ENCODE measurements around the gene FAAP100.
A peak's percentile ranks its signal among the peaks of the same experiment; 100 is the strongest.

FAAP100 gene

DNA sequence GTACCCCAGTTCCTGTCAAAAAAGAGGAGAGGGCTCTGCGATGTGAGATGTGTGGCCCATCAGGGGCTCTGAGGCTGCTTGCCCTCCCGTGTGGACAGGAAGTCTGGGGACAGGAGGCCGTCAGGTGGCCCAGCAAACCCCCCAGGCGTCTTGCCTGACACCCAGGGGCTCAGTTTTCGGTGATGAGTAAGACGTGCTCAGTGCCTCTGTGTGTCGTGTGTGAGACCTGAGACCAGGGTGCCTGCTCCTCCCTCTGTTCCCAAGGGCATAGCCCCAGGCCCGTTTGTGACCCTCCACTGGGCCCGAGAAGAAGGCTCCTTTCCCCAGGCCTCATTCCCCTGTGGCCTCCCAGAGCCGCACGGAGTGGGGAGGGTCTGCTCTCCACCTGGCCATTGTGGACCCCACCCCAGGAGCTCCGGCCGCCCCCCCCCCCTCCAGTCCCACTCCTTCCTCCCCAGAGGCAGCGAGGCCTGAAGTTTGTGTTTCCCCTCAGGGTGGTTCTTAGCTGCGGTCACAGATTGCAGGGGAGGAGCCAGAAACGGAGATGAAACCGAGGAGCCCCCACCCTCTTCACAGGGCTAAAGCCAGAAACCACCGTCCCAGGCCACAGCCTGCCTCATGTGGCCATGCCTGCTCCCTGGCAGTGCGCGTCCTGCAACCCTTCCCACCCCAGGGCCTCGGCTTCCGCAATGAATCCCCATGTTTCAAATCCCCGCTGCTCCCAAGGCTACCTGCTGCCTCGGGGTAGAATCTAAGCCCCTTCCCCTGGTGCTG is 34.6 kb downstream of the FAAP100 start:
- no peak overlapping the region for H3K27ac Mint-ChIP-seq
- no peaks in the 10 kb centered on the region for H3K9me3 Mint-ChIP-seq
- peaks cover 5% of the 10 kb centered on the region for H3K4me1 Mint-ChIP-seq
- H3K4me3 Mint-ChIP-seq: peak overlapping the region; percentile 74
- no peaks in the 10 kb centered on the region for H3K36me3 Mint-ChIP-seq
- no peaks in the 10 kb centered on the region for H3K27me3 Mint-ChIP-seq

DNA sequence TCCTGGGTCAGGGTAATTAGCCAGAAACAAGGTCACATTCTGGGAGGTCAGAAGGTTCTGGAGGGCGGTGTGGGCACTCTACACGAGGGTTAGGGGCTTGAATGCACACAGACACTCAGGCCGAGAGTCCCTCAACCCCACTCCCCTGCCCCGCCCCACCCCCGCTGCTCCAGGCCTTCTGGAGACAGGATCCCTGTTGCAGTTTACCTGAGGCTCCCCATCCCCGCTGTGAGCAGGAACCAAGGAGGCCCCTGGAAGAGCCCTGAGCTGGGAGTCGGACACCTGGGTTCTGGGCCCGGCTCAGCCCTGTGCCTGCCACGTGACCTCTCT is 35.2 kb downstream of the FAAP100 start:
- Mint-ChIP-seq H3K36me3 (peaks cover 2% of the 10 kb centered on the region), H3K27me3 (no peaks in the 10 kb centered on the region), H3K27ac (no peak overlapping the region), H3K4me3 (no peak overlapping the region), H3K4me1 (peaks cover 5% of the 10 kb centered on the region), H3K9me3 (no peaks in the 10 kb centered on the region)

DNA sequence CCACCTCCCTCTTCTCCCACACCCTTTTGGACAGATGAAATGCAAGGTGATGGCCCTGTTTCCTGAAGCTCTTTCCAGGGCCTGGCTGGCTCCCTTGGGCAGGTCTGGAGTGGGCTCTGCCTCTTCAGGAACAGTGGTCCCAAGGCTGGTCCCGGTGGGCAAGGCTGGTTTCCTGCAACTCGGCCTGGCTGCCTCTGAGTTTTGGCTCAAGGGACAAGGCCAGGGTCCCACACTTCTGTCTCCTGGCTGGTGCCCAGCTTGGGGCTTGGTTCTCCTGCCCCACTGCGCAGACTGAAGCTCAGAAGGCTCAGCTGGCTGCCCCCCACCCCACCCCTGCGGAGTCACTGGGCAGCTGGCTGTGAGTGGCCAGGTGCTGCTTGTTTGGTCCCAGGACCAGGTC is 35.7 kb downstream of the FAAP100 start:
- Mint-ChIP-seq H3K4me3 (peak overlapping the region; percentile 26), H3K4me1 (peaks cover 5% of the 10 kb centered on the region), H3K27ac (no peak overlapping the region), H3K36me3 (peaks cover 8% of the 10 kb centered on the region), H3K27me3 (no peaks in the 10 kb centered on the region), H3K9me3 (no peaks in the 10 kb centered on the region)

DNA sequence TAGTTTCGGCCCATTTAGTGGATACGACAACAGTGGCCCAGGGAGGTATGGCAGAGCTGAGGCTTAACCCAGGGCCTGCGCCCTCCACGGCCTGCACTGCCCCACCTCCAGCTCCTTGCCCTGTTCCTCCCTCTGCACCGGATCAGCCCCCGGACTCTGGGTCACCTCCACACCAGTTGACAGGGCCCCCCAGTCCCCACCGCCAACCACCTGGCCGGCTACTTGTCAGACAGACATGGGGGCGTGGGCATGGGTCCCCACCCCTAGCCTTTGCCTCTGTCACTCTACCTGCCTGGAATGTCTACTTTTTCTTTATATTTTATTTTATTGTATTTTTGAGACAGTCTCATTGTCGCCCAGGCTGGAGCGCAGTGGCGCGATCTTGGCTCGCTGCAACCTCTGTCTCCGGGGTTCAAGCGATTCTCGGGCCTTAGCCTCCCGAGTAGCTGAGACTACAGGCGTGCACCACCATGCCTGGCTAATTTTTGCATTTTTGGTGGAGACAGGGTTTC is 36.6 kb downstream of the FAAP100 start:
- Mint-ChIP-seq H3K9me3 (no peaks in the 10 kb centered on the region), H3K4me1 (peaks cover 5% of the 10 kb centered on the region), H3K4me3 (peak overlapping the region; percentile 87), H3K27ac (peak overlapping the region; percentile 74), H3K36me3 (peaks cover 15% of the 10 kb centered on the region), H3K27me3 (no peaks in the 10 kb centered on the region)

DNA sequence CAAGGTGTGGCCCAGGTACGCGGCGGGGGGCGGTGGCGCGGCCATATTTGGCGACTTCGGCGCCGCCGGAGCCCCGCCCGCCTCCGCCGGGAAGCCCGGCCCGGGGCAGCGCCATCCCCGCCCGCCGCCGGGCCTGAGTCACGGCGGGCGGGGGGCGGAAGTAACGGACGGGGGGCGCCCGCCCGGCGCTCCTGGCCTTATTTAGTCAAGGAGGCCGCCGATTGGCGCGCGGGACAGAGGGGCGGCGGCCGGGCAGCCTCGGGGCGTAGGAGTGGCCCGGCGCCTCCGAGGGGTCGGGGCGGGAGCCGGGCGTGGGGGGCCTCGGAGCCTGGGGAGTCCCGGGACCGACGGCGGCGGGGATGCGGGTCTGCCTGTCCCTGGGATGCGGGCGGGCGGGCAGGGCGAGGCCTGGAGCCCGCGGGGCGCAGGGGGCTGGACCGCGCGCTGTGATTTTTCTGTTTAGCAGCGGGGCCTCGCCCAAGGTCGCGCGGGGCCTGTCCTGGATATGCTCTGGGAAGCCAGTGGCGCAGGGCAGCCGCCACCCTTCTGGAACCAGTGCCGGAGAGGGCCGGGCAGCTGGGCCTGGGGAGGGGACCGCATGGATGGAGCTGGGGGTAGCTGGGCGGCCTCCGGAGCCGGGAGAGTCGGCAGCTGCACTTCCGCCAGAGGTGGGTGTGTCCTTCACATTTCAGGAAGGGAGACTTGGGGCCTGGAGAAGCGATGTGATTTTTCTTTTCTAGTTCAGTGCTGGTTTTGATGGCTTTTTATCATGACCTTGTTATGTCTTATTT is 37.2 kb downstream of the FAAP100 start:
- Mint-ChIP-seq H3K27me3 (no peaks in the 10 kb centered on the region), H3K4me3 (peak overlapping the region; percentile 87), H3K4me1 (peaks cover 8% of the 10 kb centered on the region), H3K27ac (peak overlapping the region; percentile 74), H3K9me3 (no peaks in the 10 kb centered on the region), H3K36me3 (peaks cover 22% of the 10 kb centered on the region)

DNA sequence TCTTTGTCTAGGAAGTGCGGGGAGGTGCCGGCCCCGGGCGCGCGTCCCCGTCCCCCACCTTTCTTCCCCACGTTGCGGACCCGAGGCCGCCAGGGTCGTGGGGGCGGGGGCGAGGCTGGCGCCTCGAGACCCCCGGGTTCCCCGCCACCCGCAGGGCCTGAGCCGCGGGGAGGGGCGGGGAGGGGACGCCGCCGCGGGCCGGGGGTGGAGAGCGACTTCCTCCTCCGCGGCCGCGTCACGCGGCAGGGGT is 37.7 kb downstream of the FAAP100 start:
- Mint-ChIP-seq H3K27me3 (no peaks in the 10 kb centered on the region), H3K4me1 (peaks cover 14% of the 10 kb centered on the region), H3K4me3 (peak overlapping the region; percentile 88), H3K27ac (no peak overlapping the region), H3K9me3 (no peaks in the 10 kb centered on the region), H3K36me3 (peaks cover 27% of the 10 kb centered on the region)

DNA sequence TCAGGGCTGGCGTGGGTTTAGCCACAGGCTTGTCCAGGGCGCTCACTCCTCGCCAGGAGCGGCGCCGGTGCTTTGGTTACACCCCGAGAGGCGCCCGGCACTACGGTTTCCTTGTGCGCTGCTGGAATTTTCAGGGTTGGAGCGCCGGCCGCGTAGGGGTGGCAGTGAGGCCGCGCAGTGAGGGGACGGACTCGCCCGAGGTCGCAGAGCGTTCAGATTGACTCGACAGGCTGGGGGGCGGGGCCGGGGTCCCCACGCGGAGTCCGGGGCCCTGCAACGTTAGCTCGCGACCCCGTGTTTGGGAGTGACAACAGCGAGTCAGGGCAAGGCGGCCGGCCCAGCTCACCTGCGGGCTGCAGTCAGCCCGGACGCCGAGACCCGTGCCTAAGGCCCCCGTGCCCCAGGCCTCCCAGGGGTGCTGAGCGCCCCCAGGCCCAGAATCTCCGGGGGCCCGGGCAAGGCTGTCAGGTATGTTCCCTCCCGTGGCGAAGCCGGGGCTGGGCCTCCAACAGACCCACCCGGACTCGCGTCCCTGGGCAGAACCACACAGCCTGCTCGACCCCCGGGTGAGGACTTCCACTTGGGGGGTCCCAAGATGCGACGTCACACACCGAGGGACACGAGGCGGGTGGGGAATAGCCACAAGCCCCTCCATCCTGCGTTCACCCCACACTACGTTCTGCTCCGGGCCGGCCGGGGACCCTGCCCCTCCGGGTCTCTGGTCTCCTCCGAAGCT is 38.2 kb downstream of the FAAP100 start:
- H3K9me3 Mint-ChIP-seq: no peaks in the 10 kb centered on the region
- no peaks in the 10 kb centered on the region for H3K27me3 Mint-ChIP-seq
- H3K4me1 Mint-ChIP-seq: peaks cover 18% of the 10 kb centered on the region
- H3K4me3 Mint-ChIP-seq: peak overlapping the region; percentile 88
- H3K27ac Mint-ChIP-seq: peak overlapping the region; percentile 65
- peaks cover 32% of the 10 kb centered on the region for H3K36me3 Mint-ChIP-seq

DNA sequence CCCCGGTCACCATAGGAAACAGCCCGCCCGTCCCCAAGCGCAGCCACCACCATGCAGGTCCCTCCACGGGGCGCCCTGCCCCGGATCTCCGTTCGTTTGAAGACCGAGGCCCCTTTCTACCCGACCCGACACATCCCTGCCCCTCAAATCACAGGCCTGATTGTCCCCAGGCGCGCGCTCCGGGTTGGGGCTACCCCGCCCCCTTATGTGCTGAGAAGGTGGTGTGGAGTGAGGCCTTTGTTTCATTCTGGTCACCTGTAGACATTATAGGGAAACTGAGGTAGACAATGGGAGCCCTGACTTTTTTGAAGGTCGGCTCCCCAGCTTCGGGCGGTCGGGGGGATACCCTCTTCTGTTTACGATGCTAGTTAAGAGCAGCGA is 38.8 kb downstream of the FAAP100 start:
- peaks cover 22% of the 10 kb centered on the region for H3K4me1 Mint-ChIP-seq
- peak overlapping the region; percentile 65 for H3K27ac Mint-ChIP-seq
- peak overlapping the region; percentile 88 for H3K4me3 Mint-ChIP-seq
- H3K36me3 Mint-ChIP-seq: peaks cover 32% of the 10 kb centered on the region
- H3K9me3 Mint-ChIP-seq: no peaks in the 10 kb centered on the region
- H3K27me3 Mint-ChIP-seq: no peaks in the 10 kb centered on the region

DNA sequence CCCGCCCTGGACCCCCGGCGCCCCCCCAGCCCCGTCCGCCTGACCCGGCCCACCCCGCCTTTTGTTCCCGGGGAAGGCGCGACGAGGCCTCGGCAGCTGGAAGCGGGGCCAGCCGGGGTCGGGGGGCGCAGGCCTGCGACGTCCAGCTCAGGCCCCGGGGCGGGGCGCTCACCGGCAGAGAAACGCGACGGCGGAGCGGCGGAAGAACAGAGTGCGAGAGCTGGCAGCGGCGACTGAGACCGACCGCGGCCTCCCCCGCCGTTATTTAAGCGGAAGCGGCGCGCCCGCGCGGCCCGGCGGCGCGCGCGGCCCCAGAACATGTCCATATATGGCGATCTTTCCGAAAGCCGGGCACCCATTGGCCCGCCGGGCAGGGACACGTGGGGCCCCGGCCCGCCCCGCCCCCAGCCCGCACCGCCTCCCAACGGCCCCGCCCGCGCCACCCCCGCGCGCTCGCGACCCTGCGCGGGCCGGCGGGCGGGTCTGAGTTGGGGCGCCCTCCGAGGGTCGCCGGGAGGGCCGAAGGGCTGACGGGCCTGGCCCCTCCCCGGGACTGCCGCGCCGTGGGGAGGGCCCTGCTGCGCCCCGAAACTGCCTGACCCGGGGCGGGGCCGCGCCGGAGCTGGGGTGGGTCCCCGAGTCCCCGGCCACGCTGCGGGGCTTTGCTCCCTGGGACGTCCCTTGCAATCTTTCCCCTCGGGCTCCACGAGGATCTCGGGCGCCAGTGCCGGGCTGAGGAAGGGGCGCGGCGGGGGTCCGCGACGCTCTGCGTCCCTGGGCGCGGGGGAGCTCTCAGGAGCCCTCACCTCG is 39.4 kb downstream of the FAAP100 start, which contains the start of gene ACTG1:
Gene ACTG1 (minus strand): TSS at position 238 of the 810 bp plus-strand sequence. CDS start 445 bp downstream, outside the sequence.
- Mint-ChIP-seq H3K27me3 (no peaks in the 10 kb centered on the region), H3K4me1 (peaks cover 21% of the 10 kb centered on the region), H3K9me3 (no peaks in the 10 kb centered on the region), H3K27ac (peak within 1 kb of the TSS; percentile 93), H3K36me3 (peaks cover 33% of the 10 kb centered on the region), H3K4me3 (peak within 1 kb of the TSS; percentile 99)

DNA sequence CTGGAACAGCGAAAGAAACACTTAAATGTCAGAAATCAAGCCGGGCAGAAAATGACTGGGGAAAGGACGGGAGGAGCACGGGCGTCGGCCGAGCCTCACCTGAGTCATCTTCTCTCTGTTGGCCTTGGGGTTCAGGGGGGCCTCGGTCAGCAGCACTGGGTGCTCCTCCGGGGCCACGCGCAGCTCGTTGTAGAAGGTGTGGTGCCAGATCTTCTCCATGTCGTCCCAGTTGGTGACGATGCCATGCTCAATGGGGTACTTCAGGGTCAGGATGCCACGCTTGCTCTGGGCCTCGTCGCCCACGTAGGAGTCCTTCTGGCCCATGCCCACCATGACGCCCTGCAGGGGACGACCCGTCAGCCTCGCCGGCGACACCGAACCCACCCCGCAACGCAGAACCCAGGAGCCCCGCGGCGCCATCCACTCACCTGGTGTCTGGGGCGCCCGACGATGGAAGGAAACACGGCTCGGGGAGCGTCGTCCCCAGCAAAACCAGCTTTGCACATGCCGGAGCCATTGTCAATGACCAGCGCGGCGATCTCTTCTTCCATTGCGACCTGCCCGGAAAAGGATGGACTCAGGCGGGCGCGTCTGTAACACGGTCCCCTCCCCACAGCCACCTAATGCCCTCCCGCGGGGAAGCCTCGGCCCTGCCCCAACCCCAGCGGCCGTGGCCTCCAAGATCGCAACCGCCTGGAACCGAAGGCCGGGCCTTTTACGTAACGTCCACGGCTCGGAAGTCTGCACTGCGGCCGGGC is 40.2 kb downstream of the FAAP100 start:
- H3K27me3 Mint-ChIP-seq: no peaks in the 10 kb centered on the region
- no peaks in the 10 kb centered on the region for H3K9me3 Mint-ChIP-seq
- H3K36me3 Mint-ChIP-seq: peaks cover 34% of the 10 kb centered on the region
- peak overlapping the region; percentile 93 for H3K27ac Mint-ChIP-seq
- peaks cover 24% of the 10 kb centered on the region for H3K4me1 Mint-ChIP-seq
- peak overlapping the region; percentile 99 for H3K4me3 Mint-ChIP-seq

DNA sequence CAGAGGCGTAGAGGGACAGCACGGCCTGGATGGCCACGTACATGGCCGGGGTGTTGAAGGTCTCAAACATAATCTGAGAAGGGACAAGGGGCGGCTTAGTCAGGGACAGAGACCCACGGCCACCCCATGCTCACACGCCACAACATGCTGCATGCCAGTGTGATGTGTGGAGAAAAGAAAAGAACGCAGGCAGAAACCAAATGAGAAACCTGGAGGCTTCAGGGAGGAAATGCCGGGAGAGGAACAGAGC is 40.7 kb downstream of the FAAP100 start:
- Mint-ChIP-seq H3K4me3 (peak overlapping the region; percentile 99), H3K9me3 (no peaks in the 10 kb centered on the region), H3K4me1 (peaks cover 24% of the 10 kb centered on the region)

DNA sequence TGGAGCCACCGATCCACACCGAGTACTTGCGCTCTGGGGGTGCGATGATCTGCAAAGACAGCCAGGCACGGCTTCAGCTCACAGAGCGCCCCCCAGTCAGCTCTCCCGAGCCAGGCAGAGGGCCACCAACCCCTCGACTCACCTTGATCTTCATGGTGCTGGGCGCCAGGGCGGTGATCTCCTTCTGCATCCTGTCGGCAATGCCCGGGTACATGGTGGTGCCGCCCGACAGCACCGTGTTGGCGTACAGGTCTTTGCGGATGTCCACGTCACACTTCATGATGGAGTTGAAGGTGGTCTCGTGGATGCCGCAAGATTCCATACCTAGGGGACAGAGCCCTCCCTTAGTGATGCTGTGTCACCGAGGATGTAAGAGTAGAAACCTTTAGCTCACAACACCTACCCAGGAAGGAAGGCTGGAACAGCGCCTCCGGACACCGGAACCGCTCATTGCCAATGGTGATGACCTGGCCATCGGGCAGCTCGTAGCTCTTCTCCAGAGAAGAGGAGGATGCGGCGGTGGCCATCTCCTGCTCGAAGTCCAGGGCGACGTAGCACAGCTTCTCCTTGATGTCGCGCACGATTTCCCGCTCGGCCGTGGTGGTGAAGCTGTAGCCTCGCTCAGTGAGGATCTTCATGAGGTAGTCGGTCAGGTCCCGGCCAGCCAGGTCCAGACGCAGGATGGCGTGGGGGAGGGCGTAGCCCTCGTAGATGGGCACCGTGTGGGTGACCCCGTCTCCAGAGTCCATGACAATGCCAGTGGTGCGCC is 41.2 kb downstream of the FAAP100 start:
- H3K27ac Mint-ChIP-seq: peak overlapping the region; percentile 93
- H3K4me1 Mint-ChIP-seq: peaks cover 24% of the 10 kb centered on the region
- H3K4me3 Mint-ChIP-seq: peak overlapping the region; percentile 99
- H3K27me3 Mint-ChIP-seq: no peaks in the 10 kb centered on the region
- no peaks in the 10 kb centered on the region for H3K9me3 Mint-ChIP-seq
- peaks cover 34% of the 10 kb centered on the region for H3K36me3 Mint-ChIP-seq

More for the DNA sequence above, 40.7 kb downstream of the FAAP100 start:
- H3K27me3 Mint-ChIP-seq: no peaks in the 10 kb centered on the region
- H3K27ac Mint-ChIP-seq: peak overlapping the region; percentile 93
- peaks cover 34% of the 10 kb centered on the region for H3K36me3 Mint-ChIP-seq

DNA sequence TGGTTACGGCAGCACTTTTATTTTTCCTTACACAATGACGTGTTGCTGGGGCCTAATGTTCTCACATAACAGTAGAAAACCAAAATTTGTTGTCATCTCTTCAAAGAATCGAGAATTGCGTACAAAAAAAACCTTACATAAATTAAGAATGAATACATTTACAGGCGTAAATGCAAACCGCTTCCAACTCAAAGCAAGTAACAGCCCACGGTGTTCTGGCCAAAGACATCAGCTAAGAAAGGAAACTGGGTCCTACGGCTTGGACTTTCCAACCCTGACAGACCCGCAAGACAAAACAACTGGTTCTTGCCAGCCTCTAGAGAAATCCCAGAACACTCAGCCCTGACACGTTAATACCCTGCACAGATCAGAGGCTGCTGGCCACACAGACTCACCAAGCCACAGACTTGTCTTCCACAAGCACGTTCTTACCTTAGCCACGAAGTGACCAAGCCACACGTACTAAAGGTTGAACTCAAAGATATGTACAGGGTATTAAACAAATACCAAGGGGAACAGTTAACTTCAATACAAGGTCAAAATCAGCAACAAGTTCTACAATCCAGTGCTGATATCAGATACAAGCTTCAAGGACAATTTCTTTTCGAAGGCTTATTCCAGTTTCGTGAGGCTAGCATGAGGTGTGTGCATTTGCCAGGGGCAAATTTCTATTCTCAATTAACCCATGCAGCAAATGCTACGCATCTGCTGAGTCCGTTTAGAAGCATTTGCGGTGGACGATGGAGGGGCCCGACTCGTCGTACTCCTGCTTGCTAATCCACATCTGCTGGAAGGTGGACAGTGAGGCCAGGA is 42.0 kb downstream of the FAAP100 start:
- no peaks in the 10 kb centered on the region for H3K27me3 Mint-ChIP-seq
- peaks cover 34% of the 10 kb centered on the region for H3K36me3 Mint-ChIP-seq
- H3K9me3 Mint-ChIP-seq: no peaks in the 10 kb centered on the region
- H3K4me1 Mint-ChIP-seq: peaks cover 24% of the 10 kb centered on the region
- peak overlapping the region; percentile 93 for H3K27ac Mint-ChIP-seq
- H3K4me3 Mint-ChIP-seq: peak overlapping the region; percentile 99

Data from activated naive CD4-positive, alpha-beta T cell treated with anti-CD3 and anti-CD28 coated beads, Interleukin-2, amount 50 U/mL, for 24 hours (primary cell).